ENCODE measurements around the gene TKFC. TPM values are rescaled to one million over a fixed set of nuclear protein-coding genes. Genes with fewer than 3 reads are reported as not detected.

The TKFC gene
- polyA plus RNA-seq, 5 donors, result 24.2 to 37.4 (median 35.4) TPM

GRCh38 chr11:61343792-61344745 is 11.0 kb downstream of the TKFC start:
- no peak for DNase-seq

- no peak for DNase-seq
Observed at GRCh38 chr11:61345170-61345610, 12.2 kb downstream of the TKFC start.

- DNase-seq, result no peak
Observed at GRCh38 chr11:61345954-61346843, 13.2 kb downstream of the TKFC start.

- no peak for DNase-seq
Observed at GRCh38 chr11:61347916-61348461, 15.0 kb downstream of the TKFC start.

GRCh38 chr11:61349189-61349751 is 16.2 kb downstream of the TKFC start:
- no peak for DNase-seq

GRCh38 chr11:61349916-61350315 is 16.9 kb downstream of the TKFC start:
- no peak for DNase-seq

GRCh38 chr11:61350336-61350735 is 17.3 kb downstream of the TKFC start:
- DNase-seq, result no peak

GRCh38 chr11:61350803-61351202 is 17.8 kb downstream of the TKFC start:
- no peak for DNase-seq

- no peak for DNase-seq
Observed at GRCh38 chr11:61352038-61352437, 19.0 kb downstream of the TKFC start.

- DNase-seq, result no peak
Observed at GRCh38 chr11:61353131-61354067, 20.4 kb downstream of the TKFC start.

GRCh38 chr11:61354208-61354607 is 21.2 kb downstream of the TKFC start:
- no peak for DNase-seq

GRCh38 chr11:61356706-61357105 is 23.7 kb downstream of the TKFC start:
- no peak for DNase-seq

- no peak for DNase-seq
Observed at GRCh38 chr11:61357233-61357893, 24.3 kb downstream of the TKFC start.

- DNase-seq, result no peak
Observed at GRCh38 chr11:61357894-61358239, 24.8 kb downstream of the TKFC start.

GRCh38 chr11:61358566-61358965 is 25.5 kb downstream of the TKFC start:
- DNase-seq, result no peak

- DNase-seq, result no peak
Observed at GRCh38 chr11:61359516-61359915, 26.5 kb downstream of the TKFC start.

GRCh38 chr11:61361237-61361740 is 28.3 kb downstream of the TKFC start:
- no peak for DNase-seq

- peak; percentile 90 to 91 for DNase-seq
Observed at GRCh38 chr11:61361741-61362541, 28.9 kb downstream of the TKFC start, which contains the start of the genes CYB561A3 and TMEM138. CYB561A3 (minus strand) TSS chr11:61361882; CDS start chr11:61356713, 5,169 bp downstream. TMEM138 (plus strand) TSS chr11:61362374; CDS start chr11:61364391, 2,017 bp downstream.

- DNase-seq, result no peak
Observed at GRCh38 chr11:61362542-61362875, 29.5 kb downstream of the TKFC start.
